Ramos (cell line): ENCODE results near the gene EXOC4.

ENCODE experiments used
- in situ Hi-C: fragments of 300-500 bp; cut with MboI; formaldehyde crosslinking; loops from one replicate; pipeline ENCODE4 v1.14.3; 2022; ENCODE audit warnings: low sequenced_read_pairs; ENCODE audit not compliant: unreplicated experiment

Gene EXOC4

DNA sequence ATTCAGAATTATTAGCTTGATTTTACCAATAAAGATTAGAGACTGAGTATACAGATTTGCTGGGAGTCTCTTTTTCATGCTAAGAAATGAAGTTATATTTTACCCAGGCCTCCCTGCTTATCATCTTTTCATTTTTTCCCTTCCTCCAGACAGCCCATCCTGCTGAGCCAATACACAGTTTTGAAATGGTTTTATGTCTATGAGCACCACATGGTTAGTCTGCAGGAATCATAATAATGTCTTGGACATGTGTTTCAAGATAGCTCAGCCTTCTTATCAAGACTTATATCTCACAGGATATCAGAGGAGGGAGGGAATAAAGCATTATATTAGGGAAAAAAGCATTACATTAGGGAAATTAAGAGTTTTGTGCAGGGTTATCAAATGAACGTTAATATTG, 157.1 kb downstream of the EXOC4 start:
- in situ Hi-C loops, result no loop called here

DNA sequence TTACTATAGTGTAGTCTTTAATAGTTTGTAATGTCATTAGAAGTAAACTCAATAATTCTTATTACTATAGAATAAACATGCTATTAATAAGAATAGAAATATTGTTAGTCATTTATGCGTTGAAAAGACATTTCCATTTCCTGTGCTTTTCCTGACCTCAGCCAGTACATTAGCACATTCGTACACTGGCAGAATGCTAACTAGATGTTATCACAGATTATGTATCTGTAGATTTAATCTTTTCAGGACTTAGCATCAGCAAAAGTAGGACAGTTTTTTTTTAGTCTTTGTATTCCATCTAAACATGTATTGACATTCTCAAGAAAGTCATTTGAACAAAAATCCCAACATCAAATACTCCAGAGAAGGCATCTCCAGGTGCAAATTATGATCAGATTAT, 158.5 kb downstream of the EXOC4 start:
- in situ Hi-C loops, result no loop called here

DNA sequence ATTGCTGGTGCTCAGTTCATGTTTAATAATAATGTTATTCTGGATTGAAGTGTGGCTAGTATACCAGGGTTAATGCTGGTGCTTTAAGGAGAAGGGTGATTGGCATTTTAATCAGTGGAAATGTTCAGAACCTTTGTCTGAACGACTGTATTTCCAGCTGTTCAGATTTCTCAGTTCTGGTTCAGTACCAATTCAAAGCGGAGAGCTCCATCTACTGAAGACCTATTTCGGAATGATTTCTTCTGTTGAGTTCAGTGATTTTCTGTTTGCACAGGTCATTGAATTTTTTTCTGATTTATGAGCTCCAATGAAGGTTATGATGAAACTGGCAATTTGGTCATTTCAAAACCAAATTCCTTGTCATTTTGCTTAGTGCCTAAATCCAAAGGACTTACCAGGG, 160.1 kb downstream of the EXOC4 start:
- in situ Hi-C loops, result no loop called here

DNA sequence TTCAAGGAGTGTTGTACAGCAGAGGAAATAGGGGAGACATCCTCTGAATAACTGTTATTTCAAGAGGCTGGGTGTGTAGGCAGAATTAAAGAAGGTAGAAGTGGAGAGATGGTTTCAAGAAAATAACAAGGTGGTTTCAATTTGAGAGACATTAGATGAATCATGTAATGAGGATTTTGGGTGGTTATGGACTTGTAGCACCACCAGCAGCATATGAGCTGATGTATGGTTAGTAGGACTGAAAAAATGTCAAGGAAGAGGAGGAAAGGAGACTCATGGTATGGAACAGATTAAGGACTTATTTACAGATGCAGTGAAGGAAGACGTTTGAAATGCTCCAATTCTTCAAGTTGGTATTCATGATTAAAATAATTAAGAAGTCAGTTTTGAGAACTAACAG, 166.2 kb downstream of the EXOC4 start:
- in situ Hi-C loops, result no loop called here

DNA sequence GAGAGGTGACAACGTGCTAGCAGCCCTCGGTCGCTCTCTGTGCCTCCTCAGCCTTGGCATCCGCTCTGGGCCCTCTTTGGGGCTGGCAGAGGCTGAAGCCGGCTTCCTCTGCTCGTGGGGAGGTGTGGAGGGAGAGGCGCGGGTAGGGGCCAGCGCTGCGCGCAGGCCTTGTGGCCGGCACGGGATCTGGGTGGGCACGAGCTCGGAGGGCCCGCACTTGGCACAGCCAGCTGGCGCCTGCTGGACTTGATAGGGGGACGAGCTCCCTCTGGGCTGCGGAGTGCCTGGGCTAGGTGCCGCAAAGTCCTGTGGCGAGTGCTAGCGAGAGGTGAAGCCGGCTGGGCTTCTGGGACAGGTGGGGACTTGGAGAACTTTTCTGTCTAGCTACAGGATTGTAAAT, 170.7 kb downstream of the EXOC4 start:
- in situ Hi-C loops, result no loop called here

DNA sequence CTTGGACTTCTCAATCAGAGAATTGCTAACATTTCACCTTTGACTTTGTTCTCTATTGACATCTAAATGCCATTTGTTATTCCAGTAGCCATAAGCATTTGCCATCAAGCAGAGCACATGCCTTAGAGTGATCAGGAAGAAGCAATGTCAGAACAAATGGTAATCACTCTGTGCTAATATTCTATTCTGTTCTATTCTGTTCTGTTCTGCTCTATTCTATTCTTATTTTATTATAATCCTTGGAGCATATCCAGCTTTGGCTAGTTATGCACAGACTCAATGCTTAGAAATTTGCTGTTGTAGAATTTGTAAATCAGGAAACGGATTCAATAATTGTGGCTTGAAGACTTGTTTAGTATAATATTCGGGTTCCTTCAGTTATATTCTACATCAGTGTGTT, 175.4 kb downstream of the EXOC4 start:
- in situ Hi-C loops, result no loop called here

DNA sequence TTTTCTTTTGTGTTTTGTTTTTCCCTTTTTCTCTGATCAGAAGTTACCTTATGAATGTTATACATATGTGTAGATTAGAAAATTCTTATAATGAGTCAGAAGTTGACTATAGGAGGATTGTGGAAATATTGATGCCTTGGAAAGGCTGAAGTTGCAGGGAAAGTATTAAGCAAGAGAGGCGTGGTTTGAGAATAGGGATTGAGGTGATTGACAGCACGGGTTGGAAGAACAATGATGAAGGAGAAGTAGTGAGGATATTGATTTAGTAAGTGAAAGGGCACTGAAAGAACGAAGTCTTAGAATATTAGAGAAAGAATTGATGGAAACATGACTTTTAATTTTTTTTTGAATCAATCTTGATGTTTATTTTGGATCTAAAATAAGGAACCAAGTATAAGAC, 176.0 kb downstream of the EXOC4 start:
- in situ Hi-C loops, result no loop called here

DNA sequence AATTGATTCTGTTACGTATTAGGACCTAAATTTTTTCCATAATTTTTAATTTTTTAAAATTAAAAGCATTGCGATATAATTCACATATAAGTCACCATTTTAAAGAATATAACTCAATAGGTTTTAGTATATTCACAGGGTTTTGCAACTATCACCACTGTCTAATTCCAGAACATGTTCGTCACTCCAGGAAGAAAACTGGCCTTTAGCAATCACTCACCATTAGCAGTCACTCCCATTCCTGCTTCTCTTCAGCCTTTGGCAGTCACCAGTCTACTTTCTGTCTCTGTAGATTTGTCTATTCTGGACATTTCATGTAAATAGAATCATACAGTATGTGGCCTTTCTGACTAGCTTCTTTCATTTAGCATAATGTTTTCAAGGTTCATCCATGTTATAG, 176.5 kb downstream of the EXOC4 start:
- in situ Hi-C loops, result no loop called here

DNA sequence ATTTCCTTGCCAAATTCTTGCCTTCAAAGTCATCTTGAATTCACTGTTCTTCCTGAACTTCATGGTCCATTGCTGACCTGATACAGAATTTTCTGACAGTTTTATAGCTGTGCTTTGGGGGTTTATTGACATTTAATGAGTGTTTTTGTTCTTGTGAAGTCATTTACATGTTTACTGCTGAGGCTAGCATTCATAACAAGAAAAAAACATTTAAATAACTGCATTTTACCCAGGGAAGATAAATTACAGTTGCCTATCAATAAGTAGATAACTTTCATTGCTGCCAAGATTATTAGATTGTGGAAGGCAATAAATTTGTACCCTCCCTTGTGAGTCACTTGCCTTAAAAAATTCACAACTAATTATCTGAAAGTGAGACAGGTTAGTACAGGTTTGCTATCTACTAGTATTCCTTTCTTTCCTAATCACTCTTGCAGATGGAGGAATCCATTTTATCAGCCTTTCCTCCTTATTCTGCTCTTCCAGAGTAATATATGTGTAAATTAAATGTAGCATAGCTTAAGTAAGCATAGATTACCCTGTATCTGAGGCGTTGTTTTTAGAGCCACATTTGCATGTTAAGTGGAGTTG, 178.4 kb downstream of the EXOC4 start:
- in situ Hi-C loops, result no loop called here

DNA sequence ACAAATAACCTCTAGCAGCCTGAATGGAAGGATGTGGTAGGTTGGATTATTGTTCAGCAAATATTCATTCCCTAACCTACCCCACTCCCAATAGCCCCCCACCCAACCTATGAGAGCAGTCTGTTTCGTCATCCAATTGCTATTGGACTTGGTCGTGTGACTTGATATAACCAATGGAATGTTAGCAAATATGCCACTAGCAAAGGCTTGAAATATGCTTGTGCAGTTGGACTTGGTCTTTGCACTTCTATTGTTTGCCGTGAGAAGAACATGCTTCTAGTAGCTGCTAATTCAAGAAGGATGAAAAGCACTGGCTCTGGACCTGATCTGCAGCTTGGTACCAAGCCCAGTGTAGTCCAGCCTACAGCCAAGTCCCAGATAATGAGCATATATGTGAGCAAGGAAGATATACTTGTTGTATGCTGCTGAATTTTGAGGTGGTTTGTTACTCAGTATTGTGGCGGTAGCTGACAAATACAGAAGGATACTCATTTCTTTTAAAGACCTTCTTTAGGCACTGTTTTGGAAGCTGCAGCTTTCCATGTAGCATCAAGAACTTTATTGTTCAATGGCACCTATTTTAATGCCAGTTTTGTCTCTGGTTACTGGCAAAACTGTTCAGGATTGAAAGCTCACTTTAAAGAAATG, 180.4 kb downstream of the EXOC4 start:
- in situ Hi-C loops, result no loop called here

DNA sequence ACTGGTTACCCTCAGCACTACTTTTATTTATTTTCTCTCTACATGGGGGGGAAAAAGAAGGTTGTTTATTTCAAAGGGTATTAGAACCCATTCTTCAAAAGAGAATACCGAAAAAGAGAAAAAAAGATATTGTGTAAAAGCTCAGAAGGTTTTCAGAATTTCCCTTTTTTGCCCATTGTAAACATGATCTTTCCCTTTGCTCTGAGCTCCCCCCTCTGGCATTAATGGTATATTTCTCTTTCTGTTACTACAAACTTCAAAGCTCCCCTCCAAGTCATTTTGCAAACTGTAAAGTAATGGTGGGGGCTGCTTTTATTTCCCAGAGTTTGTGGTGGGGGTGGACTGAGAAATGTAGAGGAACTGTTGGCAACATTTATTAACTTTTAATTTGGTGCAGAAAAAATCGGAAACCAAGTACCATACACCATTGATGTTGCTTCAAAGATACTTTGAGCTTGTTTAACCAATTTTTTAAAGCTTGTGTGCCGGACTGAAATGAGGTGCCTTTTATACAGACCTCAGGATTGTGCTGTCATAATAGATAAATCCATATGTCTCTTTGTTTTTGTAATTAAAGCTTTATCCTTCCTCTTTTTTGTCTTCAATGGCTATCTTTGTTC, 181.5 kb downstream of the EXOC4 start:
- in situ Hi-C loops, result no loop called here

DNA sequence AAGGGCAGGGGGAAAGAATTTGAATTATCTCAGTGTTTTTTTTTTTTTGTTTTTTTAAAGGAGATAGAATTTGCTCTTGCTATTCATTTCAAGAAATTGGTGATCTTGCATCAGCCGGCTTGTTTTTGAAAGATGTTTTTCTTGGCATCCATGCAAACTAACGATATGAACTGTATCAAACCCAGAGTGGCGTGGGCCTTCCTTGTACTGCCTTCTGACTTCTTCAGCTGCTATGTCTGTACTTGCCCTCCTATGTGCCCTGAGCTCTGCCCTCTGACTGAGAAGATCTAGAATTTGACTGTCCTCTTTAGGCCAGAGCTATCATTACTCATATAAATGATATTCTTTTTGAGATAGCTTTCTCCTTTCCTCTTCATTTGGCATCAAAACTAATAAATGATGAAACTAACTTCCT, 183.1 kb downstream of the EXOC4 start:
- in situ Hi-C loops, result no loop called here

DNA sequence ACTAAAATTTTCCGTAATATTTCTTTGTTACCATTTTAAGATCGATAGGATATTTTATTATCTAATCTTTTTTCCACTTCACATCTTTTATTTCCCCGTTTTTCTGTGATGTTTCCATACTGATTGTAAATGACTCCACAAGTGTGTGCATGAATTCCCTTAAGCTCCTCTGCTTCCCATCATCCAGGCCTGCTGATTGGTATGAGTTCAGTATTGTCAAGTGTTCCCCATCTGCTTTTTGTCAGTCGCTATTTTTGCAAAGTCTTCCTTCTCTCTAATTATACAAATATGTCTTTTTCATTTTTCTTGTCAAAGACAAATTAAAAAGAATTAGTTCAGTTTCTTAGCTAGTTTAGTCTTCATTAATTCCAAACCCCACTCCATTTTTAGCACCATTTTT, 184.7 kb downstream of the EXOC4 start:
- in situ Hi-C loops, result no loop called here

DNA sequence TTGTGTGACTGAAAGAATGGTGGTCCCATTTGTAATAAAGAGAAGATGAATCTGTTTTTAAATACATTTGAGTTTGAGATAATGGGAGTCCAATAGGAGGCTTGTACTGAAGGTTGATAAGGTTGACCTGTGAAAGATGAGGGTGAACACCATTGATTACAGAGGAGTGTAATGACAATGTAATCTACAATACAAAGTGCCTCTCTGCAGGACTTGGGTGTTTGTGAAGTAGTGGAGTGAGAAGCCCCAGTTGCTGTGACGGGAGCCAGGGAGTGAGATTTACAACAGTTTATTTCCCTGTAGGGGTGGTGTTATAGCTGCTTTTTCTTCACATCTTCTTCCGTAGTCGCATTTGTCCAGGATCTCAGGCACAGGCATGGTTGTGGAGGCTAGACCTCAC, 189.9 kb downstream of the EXOC4 start:
- in situ Hi-C loops, result no loop called here

DNA sequence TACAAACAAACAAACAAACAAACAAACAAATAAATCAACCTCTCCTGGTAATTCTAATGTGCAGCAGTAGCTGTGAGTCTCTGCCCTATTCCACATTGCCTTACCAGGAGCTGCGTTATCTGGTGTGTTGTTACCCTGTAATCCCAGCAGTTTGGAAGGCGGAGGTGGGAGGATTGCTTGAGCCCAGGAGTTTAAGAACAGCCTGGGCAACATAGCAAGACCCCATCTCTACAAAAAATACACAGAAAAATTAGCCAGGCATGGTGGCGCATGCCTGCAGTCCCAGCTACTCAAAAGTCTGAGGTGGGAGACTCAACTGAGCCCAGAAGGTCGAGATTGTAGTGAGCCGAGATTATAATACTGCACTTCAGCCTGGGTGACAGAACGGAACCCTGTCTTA, 192.7 kb downstream of the EXOC4 start:
- in situ Hi-C loops, result no loop called here

DNA sequence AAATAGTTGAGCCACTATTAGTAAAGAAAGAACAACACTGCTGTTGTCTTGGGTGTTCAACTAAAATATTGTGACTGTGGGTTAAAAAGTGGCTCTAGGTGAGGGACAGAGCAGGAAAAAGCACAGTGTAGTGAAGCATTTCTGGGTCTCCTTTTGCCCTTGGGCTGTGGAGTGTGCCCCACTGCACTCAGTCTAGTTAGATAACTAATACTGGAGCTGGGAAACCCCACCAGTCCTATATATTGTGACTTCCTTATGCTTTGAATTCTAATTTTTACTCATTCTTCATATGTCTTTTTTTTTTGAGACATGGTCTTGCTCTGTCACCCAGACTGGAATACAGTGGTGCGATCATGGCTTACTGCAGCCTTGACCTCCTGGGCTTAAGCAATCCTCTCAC, 195.1 kb downstream of the EXOC4 start:
- in situ Hi-C loops, result no loop called here

DNA sequence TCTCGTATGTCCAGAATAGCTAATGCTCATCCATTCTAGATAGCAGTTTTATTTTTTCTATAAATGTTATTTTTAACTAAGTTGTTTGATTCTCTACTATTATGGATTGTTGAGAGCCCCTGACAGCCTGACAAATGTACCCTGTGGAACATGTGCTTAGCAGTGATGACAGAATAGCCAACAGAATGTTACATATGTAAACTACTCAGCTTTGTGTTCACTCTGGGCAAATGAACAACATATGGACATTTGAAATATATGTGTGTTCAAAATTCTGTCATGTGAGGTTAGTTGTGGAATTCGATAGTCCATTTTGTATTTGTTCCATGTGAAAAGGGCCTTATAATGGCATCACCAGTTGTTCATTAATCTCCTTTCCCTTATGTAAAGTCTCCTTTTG, 199.7 kb downstream of the EXOC4 start:
- in situ Hi-C loops, result no loop called here

DNA sequence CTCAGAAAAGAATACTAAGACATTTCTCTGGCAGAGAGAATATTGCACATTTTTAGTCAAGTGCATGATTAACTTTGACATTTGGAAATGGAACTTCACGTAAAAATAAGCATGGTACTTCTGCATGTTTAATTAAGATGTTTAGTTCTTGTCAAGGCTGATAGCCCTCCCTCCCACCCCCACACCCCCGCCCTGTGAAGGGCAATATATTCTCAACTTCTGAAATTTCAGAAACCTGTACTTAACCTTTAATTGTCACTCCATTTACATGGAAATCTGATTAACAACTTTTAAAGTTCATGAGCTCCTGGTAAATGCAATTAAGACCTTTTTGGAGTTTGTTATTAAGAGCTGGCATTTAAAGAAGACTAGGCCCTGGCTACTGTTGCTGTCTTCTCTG, 205.8 kb downstream of the EXOC4 start:
- in situ Hi-C loops, result no loop called here

DNA sequence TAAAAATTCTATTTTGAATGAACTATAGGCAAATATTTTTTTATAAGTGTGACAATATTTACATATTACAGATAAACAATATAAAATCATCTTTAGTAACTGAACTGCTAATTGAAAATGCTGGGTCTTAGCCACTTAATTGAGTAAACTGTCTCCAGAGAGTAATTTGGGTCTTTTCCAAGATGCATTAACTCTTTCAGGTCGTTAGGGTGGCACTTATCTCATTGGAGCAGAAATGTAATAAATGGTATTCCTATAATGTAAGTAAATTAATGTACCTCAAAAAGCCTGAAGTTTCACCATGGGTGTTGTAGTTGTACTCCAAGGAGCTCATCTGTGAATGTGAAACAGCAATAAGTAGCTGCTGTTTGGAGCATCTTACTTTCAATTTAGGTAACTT, 208.5 kb downstream of the EXOC4 start:
- in situ Hi-C loops, result no loop called here

DNA sequence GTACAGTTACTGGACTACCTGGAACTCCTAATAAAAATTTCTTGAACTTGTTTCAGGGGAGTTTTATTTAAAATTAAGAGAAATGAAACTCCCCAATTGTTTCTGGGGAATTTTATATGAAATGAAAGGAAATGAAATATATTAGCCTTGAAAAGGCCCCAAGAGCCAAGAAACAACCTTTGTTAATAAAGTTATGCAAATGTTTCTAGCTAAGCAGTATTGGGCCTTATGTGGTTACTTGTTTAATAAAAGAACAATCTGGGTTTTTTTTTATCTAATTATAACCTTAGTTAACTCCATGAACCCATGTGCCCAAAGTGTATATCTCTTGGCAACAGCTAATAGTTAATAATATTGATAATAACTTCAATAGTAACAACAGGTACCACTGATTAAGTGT, 222.8 kb downstream of the EXOC4 start:
- in situ Hi-C loops, result no loop called here

DNA sequence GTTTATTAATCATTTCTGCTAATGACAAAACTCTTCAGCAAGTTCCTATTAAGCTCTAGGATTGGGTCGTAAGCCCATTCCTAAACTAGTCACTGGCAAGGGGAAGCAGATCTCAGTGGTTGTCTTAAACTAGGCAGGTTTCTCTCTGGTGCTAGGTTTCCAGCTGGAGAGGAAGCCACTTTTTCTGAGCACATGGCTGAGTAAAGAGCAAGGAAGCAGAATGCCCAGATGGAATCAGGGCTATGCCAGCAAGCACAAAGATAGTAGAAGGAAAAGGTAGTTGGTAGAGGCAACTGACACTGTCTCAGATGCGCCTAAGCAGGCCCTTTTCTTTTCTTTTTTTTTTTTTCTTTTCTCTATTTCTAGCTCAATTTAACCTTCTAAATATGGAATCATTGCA, 224.9 kb downstream of the EXOC4 start:
- in situ Hi-C loops, result no loop called here

DNA sequence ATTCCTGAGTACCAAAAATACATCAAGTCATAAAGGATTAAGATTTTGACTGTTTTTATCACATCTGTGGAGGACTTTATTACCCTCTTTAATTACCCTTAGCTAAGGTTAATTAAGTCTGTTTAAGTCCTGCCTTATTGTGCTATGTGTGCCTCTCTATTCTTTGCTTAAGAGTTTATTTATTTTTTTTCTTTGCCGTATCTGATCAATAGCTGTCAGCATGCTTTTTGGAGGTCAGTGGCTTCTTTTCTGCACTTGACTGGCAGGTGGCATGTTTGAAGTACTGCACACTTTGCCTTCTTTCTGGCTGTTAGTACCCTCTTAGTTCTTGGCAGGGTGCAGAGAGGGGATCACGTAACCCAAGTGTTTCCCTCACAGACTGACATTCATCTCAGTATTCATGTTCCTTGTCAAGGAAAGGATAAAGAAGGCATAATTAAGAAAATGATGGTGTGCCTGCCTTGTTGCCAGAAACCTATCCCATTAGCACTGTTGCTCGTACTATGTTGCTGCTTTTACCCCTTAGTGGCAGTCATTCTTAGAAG, 225.8 kb downstream of the EXOC4 start:
- in situ Hi-C loops, result no loop called here
